Measurements from ENCODE around the gene NPAS3.

DNA sequence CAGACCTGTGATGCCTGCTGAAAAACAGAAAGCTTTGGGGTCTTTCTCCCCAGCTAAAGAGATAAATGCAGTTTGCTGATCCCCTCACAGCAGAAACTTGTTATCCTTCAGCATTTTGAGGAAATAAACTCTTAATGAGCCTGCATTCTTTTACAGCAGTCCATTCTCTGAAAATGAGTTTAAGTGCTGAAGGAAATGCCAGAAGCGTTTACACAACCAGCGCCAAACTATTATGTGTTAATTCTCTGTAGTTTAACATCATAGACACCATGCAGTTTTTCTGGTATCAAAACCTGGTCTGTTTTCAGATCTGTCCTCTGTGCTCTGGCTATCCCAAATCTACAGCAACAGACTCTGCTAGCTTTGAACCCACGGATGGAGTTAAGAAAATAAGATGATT, 291.3 kb downstream of the NPAS3 start:
- TF ChIP-seq, protein P1, sequence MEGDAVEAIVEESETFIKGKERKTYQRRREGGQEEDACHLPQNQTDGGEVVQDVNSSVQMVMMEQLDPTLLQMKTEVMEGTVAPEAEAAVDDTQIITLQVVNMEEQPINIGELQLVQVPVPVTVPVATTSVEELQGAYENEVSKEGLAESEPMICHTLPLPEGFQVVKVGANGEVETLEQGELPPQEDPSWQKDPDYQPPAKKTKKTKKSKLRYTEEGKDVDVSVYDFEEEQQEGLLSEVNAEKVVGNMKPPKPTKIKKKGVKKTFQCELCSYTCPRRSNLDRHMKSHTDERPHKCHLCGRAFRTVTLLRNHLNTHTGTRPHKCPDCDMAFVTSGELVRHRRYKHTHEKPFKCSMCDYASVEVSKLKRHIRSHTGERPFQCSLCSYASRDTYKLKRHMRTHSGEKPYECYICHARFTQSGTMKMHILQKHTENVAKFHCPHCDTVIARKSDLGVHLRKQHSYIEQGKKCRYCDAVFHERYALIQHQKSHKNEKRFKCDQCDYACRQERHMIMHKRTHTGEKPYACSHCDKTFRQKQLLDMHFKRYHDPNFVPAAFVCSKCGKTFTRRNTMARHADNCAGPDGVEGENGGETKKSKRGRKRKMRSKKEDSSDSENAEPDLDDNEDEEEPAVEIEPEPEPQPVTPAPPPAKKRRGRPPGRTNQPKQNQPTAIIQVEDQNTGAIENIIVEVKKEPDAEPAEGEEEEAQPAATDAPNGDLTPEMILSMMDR (IDR thresholded peaks at IDR 0.05; ENCODE audit: insufficient read depth, low read length) = no peak
- TF ChIP-seq, protein P2, sequence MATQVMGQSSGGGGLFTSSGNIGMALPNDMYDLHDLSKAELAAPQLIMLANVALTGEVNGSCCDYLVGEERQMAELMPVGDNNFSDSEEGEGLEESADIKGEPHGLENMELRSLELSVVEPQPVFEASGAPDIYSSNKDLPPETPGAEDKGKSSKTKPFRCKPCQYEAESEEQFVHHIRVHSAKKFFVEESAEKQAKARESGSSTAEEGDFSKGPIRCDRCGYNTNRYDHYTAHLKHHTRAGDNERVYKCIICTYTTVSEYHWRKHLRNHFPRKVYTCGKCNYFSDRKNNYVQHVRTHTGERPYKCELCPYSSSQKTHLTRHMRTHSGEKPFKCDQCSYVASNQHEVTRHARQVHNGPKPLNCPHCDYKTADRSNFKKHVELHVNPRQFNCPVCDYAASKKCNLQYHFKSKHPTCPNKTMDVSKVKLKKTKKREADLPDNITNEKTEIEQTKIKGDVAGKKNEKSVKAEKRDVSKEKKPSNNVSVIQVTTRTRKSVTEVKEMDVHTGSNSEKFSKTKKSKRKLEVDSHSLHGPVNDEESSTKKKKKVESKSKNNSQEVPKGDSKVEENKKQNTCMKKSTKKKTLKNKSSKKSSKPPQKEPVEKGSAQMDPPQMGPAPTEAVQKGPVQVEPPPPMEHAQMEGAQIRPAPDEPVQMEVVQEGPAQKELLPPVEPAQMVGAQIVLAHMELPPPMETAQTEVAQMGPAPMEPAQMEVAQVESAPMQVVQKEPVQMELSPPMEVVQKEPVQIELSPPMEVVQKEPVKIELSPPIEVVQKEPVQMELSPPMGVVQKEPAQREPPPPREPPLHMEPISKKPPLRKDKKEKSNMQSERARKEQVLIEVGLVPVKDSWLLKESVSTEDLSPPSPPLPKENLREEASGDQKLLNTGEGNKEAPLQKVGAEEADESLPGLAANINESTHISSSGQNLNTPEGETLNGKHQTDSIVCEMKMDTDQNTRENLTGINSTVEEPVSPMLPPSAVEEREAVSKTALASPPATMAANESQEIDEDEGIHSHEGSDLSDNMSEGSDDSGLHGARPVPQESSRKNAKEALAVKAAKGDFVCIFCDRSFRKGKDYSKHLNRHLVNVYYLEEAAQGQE (IDR thresholded peaks at IDR 0.05; ENCODE audit: insufficient replicate concordance, low read depth) = no peak

All from HL-60 (cell line).